Karpas-422 (cell line): ENCODE data around the gene OTUD3. TPM values are rescaled to one million over a fixed set of nuclear protein-coding genes. Genes with fewer than 3 reads are reported as not detected.

Experiments
- DNase-seq: peaks from one replicate; pipeline ENCODE4 v3.0.0-alpha.2; 2015
- H2AFZ ChIP-seq: fragments of 200-600 bp; sonication (generic); 2 replicates; pipeline ENCODE4 v1.6.1; 2014; ENCODE audit warnings: antibody characterized with exemption, low read length, mixed read lengths
- H3K27ac ChIP-seq: fragments of 200-600 bp; sonication (generic); 2 replicates; pipeline ENCODE4 v1.5.1; 2014; ENCODE audit warnings: mild to moderate bottlenecking, low read length, moderate library complexity
- H3K27me3 ChIP-seq: fragments of 200-600 bp; sonication (generic); 2 replicates; pipeline ENCODE4 v1.6.1; 2014; ENCODE audit warnings: low read length, mixed read lengths
- H3K36me3 ChIP-seq: fragments of 200-600 bp; sonication (generic); 2 replicates; pipeline ENCODE4 v1.6.1; 2014; ENCODE audit warnings: low read length, mixed read lengths; ENCODE audit not compliant: insufficient read depth
- H3K4me1 ChIP-seq: fragments of 200-600 bp; sonication (generic); 2 replicates; pipeline ENCODE4 v1.6.1; 2014; ENCODE audit warnings: mild to moderate bottlenecking, low read length, mixed read lengths
- H3K4me2 ChIP-seq: fragments of 200-600 bp; sonication (generic); 2 replicates; pipeline ENCODE4 v1.6.1; 2014; ENCODE audit warnings: low read length, low read depth, mild to moderate bottlenecking; ENCODE audit not compliant: poor library complexity, severe bottlenecking
- H3K4me3 ChIP-seq: fragments of 200-600 bp; sonication (generic); 2 replicates; pipeline ENCODE4 v1.5.1; 2014; ENCODE audit warnings: mild to moderate bottlenecking, antibody characterized with exemption, low read length, mixed read lengths
- H3K79me2 ChIP-seq: fragments of 200-600 bp; sonication (generic); 2 replicates; pipeline ENCODE4 v1.6.1; 2014; ENCODE audit warnings: mild to moderate bottlenecking, low read length, mixed read lengths
- H3K9ac ChIP-seq: fragments of 200-600 bp; sonication (generic); 2 replicates; pipeline ENCODE4 v1.6.0; 2014; ENCODE audit warnings: low read length
- H3K9me2 ChIP-seq: fragments of 200-600 bp; sonication (generic), shearing (Covaris generic); replicated peaks from 2 replicates; pipeline ENCODE4 v1.6.0; 2014; ENCODE audit warnings: mild to moderate bottlenecking, low read length, moderate library complexity; ENCODE audit not compliant: insufficient read depth
- H3K9me3 ChIP-seq: fragments of 300-700, 200-600 bp; sonication (generic); 2 replicates; pipeline ENCODE4 v1.6.1; 2014; ENCODE audit warnings: low read length, mixed read lengths
- H4K20me1 ChIP-seq: fragments of 200-600 bp; sonication (generic); 2 replicates; pipeline ENCODE4 v1.6.1; 2014; ENCODE audit warnings: mild to moderate bottlenecking, antibody characterized with exemption, low read length, low read depth; ENCODE audit not compliant: insufficient read depth
- total RNA-seq: library from RNA; depleted of rRNA; stranded (reverse); fragments of >200 nt; shearing (Covaris generic); gene quantifications from 2 replicates; pipeline ENCODE4 v1.2.3, GENCODE V29; 2014; ENCODE audit warnings: low replicate concordance; rRNA removed

The OTUD3 gene
- total RNA-seq, 1 experiment from 2014 or later = 9.1 TPM

DNA sequence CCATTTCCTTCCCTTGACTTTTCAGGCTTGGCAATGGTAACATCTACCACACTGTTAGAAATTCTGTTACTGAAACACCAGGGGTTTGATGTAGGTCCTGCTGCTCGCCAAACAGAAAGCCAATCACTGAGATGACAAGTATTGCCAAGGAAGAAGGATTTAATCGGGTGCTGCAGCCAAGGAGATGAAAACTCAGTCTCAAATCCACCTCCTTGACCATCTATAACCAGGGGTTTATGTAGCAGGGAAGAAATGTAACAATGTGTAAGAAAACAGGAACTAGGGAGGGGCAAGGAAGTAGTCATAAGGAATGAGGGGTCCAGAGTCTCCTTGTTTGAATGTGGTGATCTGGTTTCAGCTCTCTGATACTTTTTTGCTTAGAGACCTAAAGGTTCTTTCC lies 71.9 kb downstream of the OTUD3 start:
- H3K4me1 ChIP-seq = no peaks in the 10 kb centered on the region
- H3K79me2 ChIP-seq = no peaks in the 10 kb centered on the region
- no peak overlapping the region for H3K4me3 ChIP-seq

DNA sequence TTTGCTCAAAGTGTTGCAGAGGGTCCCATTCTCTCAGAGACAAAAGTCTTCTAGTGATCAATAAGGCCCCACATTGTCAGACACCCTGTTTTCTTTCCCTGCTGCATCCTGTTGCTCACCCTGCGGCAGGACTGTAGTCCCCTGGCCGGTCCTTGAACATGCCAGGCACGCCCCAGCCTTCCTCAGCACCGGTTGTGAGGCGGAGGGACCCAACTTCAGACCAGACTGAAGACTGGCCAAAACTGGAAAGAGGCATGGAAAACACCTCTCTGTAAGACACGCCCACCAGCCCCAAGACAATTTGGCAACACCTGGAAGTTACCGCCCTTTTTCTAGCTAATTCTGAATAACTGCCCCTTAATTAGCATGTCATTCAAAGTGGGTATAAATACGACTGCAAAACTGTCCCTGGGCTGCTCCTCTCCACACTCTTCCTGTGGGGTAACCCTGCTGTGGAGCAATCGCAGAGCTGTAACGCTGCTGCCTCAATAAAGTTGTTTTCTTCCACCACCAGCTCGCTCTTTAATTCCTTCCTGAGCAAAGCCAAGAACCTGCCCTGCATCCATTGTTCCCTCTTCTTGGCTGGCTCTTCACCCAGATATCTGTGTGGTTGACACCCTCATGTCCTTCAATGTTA lies 73.5 kb downstream of the OTUD3 start:
- no peak overlapping the region for H3K27ac ChIP-seq
- DNase-seq = no peak
- no peak overlapping the region for H3K4me3 ChIP-seq
- no peak overlapping the region for H3K9ac ChIP-seq
- H3K79me2 ChIP-seq = no peaks in the 10 kb centered on the region
- no peak overlapping the region for H3K4me2 ChIP-seq
- no peaks in the 10 kb centered on the region for H3K9me2 ChIP-seq
- peaks cover 3% of the 10 kb centered on the region for H3K4me1 ChIP-seq
- no peak overlapping the region for H2AFZ ChIP-seq
- peaks cover 6% of the 10 kb centered on the region; the same call in 1 of the 2 replicates for H3K27me3 ChIP-seq
- no peaks in the 10 kb centered on the region for H4K20me1 ChIP-seq
- H3K9me3 ChIP-seq = peaks cover 6% of the 10 kb centered on the region; the same call in 1 of the 2 replicates
- H3K36me3 ChIP-seq = no peaks in the 10 kb centered on the region

More for the DNA sequence above, 71.9 kb downstream of the OTUD3 start:
- Histone ChIP-seq H3K27ac (no peak overlapping the region), H3K9me2 (no peaks in the 10 kb centered on the region), H3K9me3 (peaks cover 6% of the 10 kb centered on the region; the same call in 1 of the 2 replicates), H3K27me3 (peaks cover 6% of the 10 kb centered on the region; the same call in 1 of the 2 replicates), H3K36me3 (no peaks in the 10 kb centered on the region), H3K4me2 (no peak overlapping the region), H4K20me1 (no peaks in the 10 kb centered on the region), H3K9ac (no peak overlapping the region), H2AFZ (no peak overlapping the region)
- no peak for DNase-seq

DNA sequence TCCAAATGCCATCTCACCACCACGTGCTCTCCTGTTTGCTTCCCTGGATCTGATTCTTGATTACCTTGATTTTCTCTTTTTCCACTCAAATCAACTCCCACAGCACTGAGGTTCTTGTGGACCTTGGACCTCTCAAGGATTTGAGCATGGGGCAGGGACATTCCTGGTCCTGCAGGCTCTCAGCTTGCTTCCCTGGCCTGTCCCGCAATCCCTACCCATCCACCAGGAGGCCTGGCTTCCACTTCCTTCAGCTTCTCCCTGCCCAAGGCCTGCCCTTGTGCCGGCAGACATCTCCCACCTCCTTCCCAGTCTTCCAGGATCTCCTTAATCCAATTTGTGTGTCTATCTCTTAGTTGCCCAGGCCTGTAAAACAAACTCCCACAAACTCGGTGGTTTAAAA lies 75.6 kb downstream of the OTUD3 start:
- H3K4me1 ChIP-seq = peaks cover 6% of the 10 kb centered on the region
- H3K79me2 ChIP-seq = no peaks in the 10 kb centered on the region
- no peaks in the 10 kb centered on the region for H3K9me2 ChIP-seq
- no peak for DNase-seq
- no peaks in the 10 kb centered on the region for H4K20me1 ChIP-seq
- no peak overlapping the region for H2AFZ ChIP-seq
- H3K4me2 ChIP-seq = no peak overlapping the region
- H3K27ac ChIP-seq = no peak overlapping the region
- H3K9me3 ChIP-seq = peaks cover 6% of the 10 kb centered on the region; the same call in 1 of the 2 replicates
- H3K27me3 ChIP-seq = peaks cover 6% of the 10 kb centered on the region; the same call in 1 of the 2 replicates
- no peak overlapping the region for H3K4me3 ChIP-seq
- H3K36me3 ChIP-seq = no peaks in the 10 kb centered on the region
- no peak overlapping the region for H3K9ac ChIP-seq

DNA sequence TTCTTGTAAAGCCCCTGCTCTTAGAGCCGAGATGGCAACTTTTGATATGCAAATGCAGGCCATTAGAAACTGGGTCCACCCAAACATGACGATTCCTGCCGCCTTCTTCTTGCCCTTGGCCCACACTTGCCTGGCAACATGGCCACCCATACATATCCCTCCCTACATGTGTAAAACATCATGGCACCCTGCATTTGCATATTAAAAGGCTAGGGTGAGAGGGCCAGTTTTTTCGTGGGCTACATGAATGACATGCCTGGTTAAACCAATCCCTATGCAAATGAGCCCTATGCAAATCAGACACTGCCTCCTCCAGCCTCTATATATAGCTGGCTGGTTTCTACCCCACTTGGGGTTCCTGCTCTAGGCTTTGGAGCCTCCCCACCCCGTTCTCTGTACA lies 78.4 kb downstream of the OTUD3 start:
- Histone ChIP-seq H3K4me1 (peaks cover 6% of the 10 kb centered on the region), H3K9me2 (no peaks in the 10 kb centered on the region), H3K4me3 (no peak overlapping the region), H3K27ac (no peak overlapping the region), H3K4me2 (no peak overlapping the region), H3K27me3 (no peaks in the 10 kb centered on the region), H4K20me1 (no peaks in the 10 kb centered on the region), H3K9ac (no peak overlapping the region), H3K36me3 (no peaks in the 10 kb centered on the region), H2AFZ (no peak overlapping the region), H3K9me3 (no peaks in the 10 kb centered on the region), H3K79me2 (no peaks in the 10 kb centered on the region)
- DNase-seq = peak; percentile 74

Other genes with a start within 250 kb of the OTUD3 start
- not detected in 2 replicates for gene NBL1, start 238.1 kb upstream of the OTUD3 start, total RNA-seq
- not detected in 2 replicates for gene HTR6, start 217.5 kb upstream of the OTUD3 start, total RNA-seq
- gene TMCO4, start 82.5 kb upstream of the OTUD3 start, total RNA-seq = 9.9 and 20.6 TPM in 2 replicates
- not detected in 2 replicates for gene RNF186, start 67.1 kb upstream of the OTUD3 start, total RNA-seq
- not detected in 2 replicates for gene PLA2G2E, start 41.2 kb downstream of the OTUD3 start, total RNA-seq
- gene PLA2G2A, start 97.2 kb downstream of the OTUD3 start, total RNA-seq = not detected in 2 replicates
- gene PLA2G5, start 187.8 kb downstream of the OTUD3 start, total RNA-seq = not detected in 2 replicates
- not detected in 2 replicates for gene PLA2G2D, start 237.1 kb downstream of the OTUD3 start, total RNA-seq